Stomach smooth muscle (tissue), 2 donors: ENCODE results near the gene MAD2L1.
"Not testable (repeated sequence)": the region's sequence is repeated elsewhere in the genome, so short reads cannot be mapped to it uniquely, and the experiment has no call there.

ENCODE experiments used
- H3K27ac ChIP-seq: one replicate; pipeline ENCODE4 v1.7.0; 2013; ENCODE audit warnings: mild to moderate bottlenecking, low read length, inconsistent platforms
- H3K27me3 ChIP-seq, 2 donors: one replicate each; pipeline ENCODE4 v1.7.0; 2013; ENCODE audit warnings: low read length in 2 of 2; ENCODE audit not compliant: insufficient read depth in 2 of 2, control insufficient read depth in 1 of 2
- H3K36me3 ChIP-seq, 2 donors: one replicate each; pipeline ENCODE4 v1.7.0; 2013; ENCODE audit warnings: low read length in 2 of 2; ENCODE audit not compliant: control insufficient read depth in 2 of 2, insufficient read depth in 2 of 2
- H3K4me1 ChIP-seq: one replicate; pipeline ENCODE4 v1.7.0; 2013; ENCODE audit warnings: low read length; ENCODE audit not compliant: control insufficient read depth, insufficient read depth
- H3K4me3 ChIP-seq, 2 donors: one replicate each; pipeline ENCODE4 v1.7.0; 2013; ENCODE audit warnings: low read length in 2 of 2
- H3K9ac ChIP-seq, 2 donors: one replicate each; pipeline ENCODE4 v1.7.0; 2013; ENCODE audit warnings: low read length in 2 of 2, mild to moderate bottlenecking in 1 of 2
- H3K9me3 ChIP-seq, 2 donors: one replicate each; pipeline ENCODE4 v1.7.0; 2013; ENCODE audit warnings: low read length in 2 of 2; ENCODE audit not compliant: control insufficient read depth in 2 of 2
- donor health status: healthy.
- donor health status: Pancreatic carcinoma.

Gene MAD2L1

GRCh38 chr4:120081726-120082125 is 15.1 kb upstream of the MAD2L1 start:
- Histone ChIP-seq H3K27me3 (no peaks in the 10 kb centered on the region), H3K9ac (no peak overlapping the region), H3K4me3 (no peak overlapping the region), H3K27ac (no peak overlapping the region), H3K36me3 (no peaks in the 10 kb centered on the region), H3K4me1 (no peaks in the 10 kb centered on the region), H3K9me3 (no peaks in the 10 kb centered on the region)

DNA sequence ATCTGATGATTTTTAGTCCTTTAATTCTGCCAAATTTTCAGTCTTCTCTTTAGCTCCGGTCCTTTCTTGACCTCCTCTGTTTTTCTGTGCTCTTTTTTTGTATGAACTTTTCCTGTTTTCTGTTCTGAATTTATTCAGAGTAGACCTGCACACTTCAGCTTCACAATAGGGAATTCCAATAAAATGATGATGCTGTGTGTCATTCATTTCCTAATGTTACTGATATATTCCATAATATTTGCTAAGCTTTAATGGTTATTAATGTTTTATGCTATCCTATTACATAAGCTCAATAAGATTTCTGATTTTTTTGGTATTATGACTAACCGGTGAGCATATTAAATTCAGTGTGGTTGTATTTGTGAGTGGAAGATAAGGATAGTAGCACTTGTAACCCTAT is 13.9 kb upstream of the MAD2L1 start:
- Histone ChIP-seq H3K27ac (no peak overlapping the region), H3K36me3 (no peaks in the 10 kb centered on the region), H3K9ac (no peak overlapping the region), H3K4me1 (no peaks in the 10 kb centered on the region), H3K4me3 (no peak overlapping the region), H3K9me3 (no peaks in the 10 kb centered on the region), H3K27me3 (no peaks in the 10 kb centered on the region)

- Histone ChIP-seq H3K27ac (no peak overlapping the region), H3K4me1 (no peaks in the 10 kb centered on the region), H3K4me3 (no peak overlapping the region), H3K9ac (no peak overlapping the region), H3K36me3 (no peaks in the 10 kb centered on the region), H3K9me3 (no peaks in the 10 kb centered on the region), H3K27me3 (no peaks in the 10 kb centered on the region)
Measured at GRCh38 chr4:120079839-120080520, 13.3 kb upstream of the MAD2L1 start.

GRCh38 chr4:120078216-120078615 is 11.6 kb upstream of the MAD2L1 start:
- Histone ChIP-seq H3K4me1 (no peaks in the 10 kb centered on the region), H3K27ac (no peak overlapping the region), H3K27me3 (no peaks in the 10 kb centered on the region), H3K4me3 (no peak overlapping the region), H3K36me3 (no peaks in the 10 kb centered on the region), H3K9me3 (no peaks in the 10 kb centered on the region), H3K9ac (no peak overlapping the region)

DNA sequence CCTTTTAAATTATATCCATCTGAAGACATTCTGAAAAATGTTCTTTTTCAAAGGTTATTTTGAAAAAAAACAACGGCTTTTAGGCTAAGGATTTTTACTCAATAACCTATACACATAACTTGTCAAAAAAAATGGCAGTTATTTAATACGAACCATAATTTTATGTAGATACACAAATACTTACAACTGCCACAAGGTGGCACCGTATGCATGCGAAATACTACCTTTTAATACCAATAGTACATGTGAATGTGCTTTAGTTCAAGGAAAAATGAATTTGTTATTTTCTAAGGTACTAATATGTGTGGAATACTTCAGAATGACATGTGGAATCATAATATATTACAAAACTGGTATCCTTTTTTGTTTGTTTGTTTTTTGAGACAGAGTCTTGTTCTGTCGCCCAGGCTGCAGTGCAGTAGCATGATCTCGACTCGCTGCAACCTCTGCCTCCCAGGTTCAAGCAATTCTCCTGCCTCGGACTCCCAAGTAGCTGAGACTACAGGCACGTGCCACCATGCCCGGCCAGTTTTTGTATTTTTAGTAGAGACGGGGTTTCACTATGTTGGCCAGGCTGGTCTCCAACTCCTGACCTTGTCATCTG is 4.6 kb upstream of the MAD2L1 start:
- H3K27me3 ChIP-seq: no peaks in the 10 kb centered on the region
- H3K27ac ChIP-seq: no peak overlapping the region
- no peaks in the 10 kb centered on the region for H3K36me3 ChIP-seq
- no peak overlapping the region for H3K4me3 ChIP-seq
- H3K4me1 ChIP-seq: peaks cover 7% of the 10 kb centered on the region
- H3K9me3 ChIP-seq: no peaks in the 10 kb centered on the region
- no peak overlapping the region for H3K9ac ChIP-seq

DNA sequence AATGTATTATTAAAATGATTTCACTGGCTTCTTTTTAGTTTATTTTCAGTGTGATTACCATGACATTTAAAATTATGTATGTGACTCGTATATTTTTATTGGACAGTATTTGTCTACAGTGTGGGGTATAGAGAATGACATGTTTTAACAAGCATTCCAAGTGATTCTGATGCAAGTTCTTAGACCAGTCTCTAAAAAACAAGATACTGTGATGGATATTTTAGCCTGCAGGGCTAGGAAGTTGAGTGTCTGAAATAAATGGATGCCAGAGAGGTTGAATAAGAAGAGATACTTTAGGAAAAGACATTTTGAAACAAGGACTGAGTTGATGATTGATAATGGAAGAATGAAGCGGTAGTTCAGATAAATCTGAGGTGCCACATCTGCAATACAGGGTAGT is 3.5 kb upstream of the MAD2L1 start:
- no peak overlapping the region for H3K9ac ChIP-seq
- H3K9me3 ChIP-seq: no peaks in the 10 kb centered on the region
- no peak overlapping the region for H3K4me3 ChIP-seq
- H3K27ac ChIP-seq: no peak overlapping the region
- H3K4me1 ChIP-seq: peaks cover 11% of the 10 kb centered on the region
- H3K27me3 ChIP-seq: no peaks in the 10 kb centered on the region
- H3K36me3 ChIP-seq: no peaks in the 10 kb centered on the region

DNA sequence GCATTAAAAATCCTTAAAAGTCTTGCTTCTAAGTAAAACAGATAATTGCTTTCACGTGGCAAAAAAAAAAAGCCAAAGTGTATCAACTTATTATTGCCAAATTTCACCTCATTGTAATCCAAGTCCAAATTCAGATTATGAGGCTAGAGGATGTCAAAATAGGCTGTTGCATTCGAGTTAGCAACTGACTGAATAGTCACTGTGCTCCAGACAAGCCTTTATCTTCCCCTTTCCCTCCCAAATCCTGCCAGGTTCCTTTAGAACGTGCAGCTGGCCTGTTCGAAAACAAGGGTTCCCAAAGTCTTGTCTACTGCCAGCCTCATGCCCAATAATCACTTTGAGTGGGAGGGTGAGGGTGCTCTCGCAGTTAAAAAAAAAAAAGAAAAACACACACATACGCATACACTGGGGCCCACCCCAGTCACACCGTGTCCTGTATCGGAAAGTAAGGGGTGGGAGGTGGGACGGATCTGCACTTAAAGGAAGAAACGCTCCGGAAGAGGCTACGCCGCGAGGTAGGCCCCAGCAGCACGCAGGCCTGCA is 603 bp downstream of the MAD2L1 start:
- H3K36me3 ChIP-seq: no peaks in the 10 kb centered on the region
- H3K4me1 ChIP-seq: peaks cover 11% of the 10 kb centered on the region
- H3K27me3 ChIP-seq: no peaks in the 10 kb centered on the region
- H3K4me3 ChIP-seq: peak overlapping the region; percentile 83 to 87
- no peak overlapping the region for H3K27ac ChIP-seq
- H3K9me3 ChIP-seq: no peaks in the 10 kb centered on the region
- H3K9ac ChIP-seq: peak overlapping the region; percentile 22 to 91

GRCh38 chr4:120064887-120065286 is 1.8 kb downstream of the MAD2L1 start:
- H3K36me3 ChIP-seq: no peaks in the 10 kb centered on the region
- H3K27me3 ChIP-seq: no peaks in the 10 kb centered on the region
- H3K27ac ChIP-seq: no peak overlapping the region

GRCh38 chr4:120063711-120064110 is 2.9 kb downstream of the MAD2L1 start:
- H3K9ac ChIP-seq, H3K4me3 ChIP-seq, H3K27ac ChIP-seq: not testable (repeated sequence)

More at GRCh38 chr4:120064887-120065286, 1.8 kb downstream of the MAD2L1 start:
- peaks cover 11% of the 10 kb centered on the region for H3K4me1 ChIP-seq
- H3K9me3 ChIP-seq: no peaks in the 10 kb centered on the region
- no peak overlapping the region for H3K9ac ChIP-seq
- no peak overlapping the region for H3K4me3 ChIP-seq

DNA sequence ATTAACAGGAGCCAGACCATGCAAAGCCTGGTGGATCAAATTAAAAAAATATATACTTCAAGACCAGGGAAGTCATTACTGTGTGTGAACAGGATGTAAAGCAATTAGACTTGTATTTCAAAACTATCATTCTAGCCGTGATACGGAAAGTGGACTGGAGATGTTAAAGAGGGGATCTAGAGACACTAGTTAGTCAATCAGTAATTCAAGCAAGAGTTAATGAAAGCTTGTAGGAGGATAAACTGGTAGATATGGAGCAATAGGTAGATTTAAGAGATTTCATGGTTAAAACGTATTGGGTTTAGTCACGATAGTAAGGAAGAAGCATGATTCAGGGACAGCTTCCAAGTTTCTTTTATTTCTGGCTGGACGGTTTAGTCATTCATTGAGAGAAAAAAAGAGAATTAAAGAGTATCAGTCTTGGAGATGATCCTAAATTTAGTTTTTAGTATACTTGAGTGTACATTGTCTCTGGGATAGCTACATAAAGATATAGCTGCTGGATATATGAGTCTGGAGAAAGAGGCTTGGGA is 3.9 kb downstream of the MAD2L1 start:
- Histone ChIP-seq H3K27me3 (no peaks in the 10 kb centered on the region), H3K9ac (no peak overlapping the region)

More at GRCh38 chr4:120063711-120064110, 2.9 kb downstream of the MAD2L1 start:
- not testable (repeated sequence) for H3K27me3 ChIP-seq, H3K36me3 ChIP-seq, H3K9me3 ChIP-seq
- peaks cover 11% of the 10 kb centered on the region for H3K4me1 ChIP-seq

GRCh38 chr4:120059036-120059435 is 7.6 kb downstream of the MAD2L1 start:
- Histone ChIP-seq H3K4me1 (peaks cover 10% of the 10 kb centered on the region), H3K36me3 (no peaks in the 10 kb centered on the region), H3K9ac (no peak overlapping the region), H3K27ac (no peak overlapping the region), H3K9me3 (no peaks in the 10 kb centered on the region), H3K27me3 (no peaks in the 10 kb centered on the region), H3K4me3 (no peak overlapping the region)

More for the DNA sequence above, 3.9 kb downstream of the MAD2L1 start:
- no peaks in the 10 kb centered on the region for H3K9me3 ChIP-seq
- no peaks in the 10 kb centered on the region for H3K36me3 ChIP-seq
- H3K4me3 ChIP-seq: no peak overlapping the region
- H3K27ac ChIP-seq: no peak overlapping the region
- peaks cover 7% of the 10 kb centered on the region for H3K4me1 ChIP-seq
